Measurements from ENCODE around the gene BPIFB2.
"Not testable (repeated sequence)": the region's sequence is repeated elsewhere in the genome, so short reads cannot be mapped to it uniquely, and the experiment has no call there.

The BPIFB2 gene

GRCh38 chr20:33007376-33008335, at the start of gene BPIFB2:
Gene BPIFB2 (plus strand): TSS chr20:33007704. CDS start chr20:33008575, 871 bp downstream.
- DNase-seq (ENCODE audit: low read depth in 2 of 2) = no peak

- DNase-seq (ENCODE audit: low read depth in 2 of 2) = no peak
Measured at GRCh38 chr20:32958574-32958973, 48.9 kb upstream of the BPIFB2 start.

- no peak for DNase-seq (ENCODE audit: low read depth in 2 of 2)
Measured at GRCh38 chr20:32959351-32960221, 47.9 kb upstream of the BPIFB2 start.

GRCh38 chr20:32960222-32960518, 47.3 kb upstream of the BPIFB2 start:
- DNase-seq (ENCODE audit: low read depth in 2 of 2) = no peak

GRCh38 chr20:32960849-32961731, 46.4 kb upstream of the BPIFB2 start:
- DNase-seq (ENCODE audit: low read depth in 2 of 2) = no peak

- no peak for DNase-seq (ENCODE audit: low read depth in 2 of 2)
Measured at GRCh38 chr20:32962053-32962452, 45.5 kb upstream of the BPIFB2 start.

GRCh38 chr20:32962646-32963045, 44.9 kb upstream of the BPIFB2 start:
- not testable (repeated sequence) for DNase-seq (ENCODE audit: low read depth in 2 of 2)

GRCh38 chr20:32963176-32963575, 44.3 kb upstream of the BPIFB2 start:
- DNase-seq (ENCODE audit: low read depth in 2 of 2) = no peak

GRCh38 chr20:32964575-32964974, 42.9 kb upstream of the BPIFB2 start:
- DNase-seq (ENCODE audit: low read depth in 2 of 2) = no peak

- no peak for DNase-seq (ENCODE audit: low read depth in 2 of 2)
Measured at GRCh38 chr20:32965115-32965514, 42.4 kb upstream of the BPIFB2 start.

- DNase-seq (ENCODE audit: low read depth in 2 of 2) = no peak
Measured at GRCh38 chr20:32965581-32966373, 41.7 kb upstream of the BPIFB2 start.

GRCh38 chr20:32966382-32966781, 41.1 kb upstream of the BPIFB2 start:
- DNase-seq (ENCODE audit: low read depth in 2 of 2) = no peak

- DNase-seq (ENCODE audit: low read depth in 2 of 2) = peak in 1 of 2 donors; percentile 28
Measured at GRCh38 chr20:32966881-32967781, 40.4 kb upstream of the BPIFB2 start.

GRCh38 chr20:32967961-32968457, 39.5 kb upstream of the BPIFB2 start:
- DNase-seq (ENCODE audit: low read depth in 2 of 2) = peak in 1 of 2 donors; percentile 51

- peak in 1 of 2 donors; percentile 44 for DNase-seq (ENCODE audit: low read depth in 2 of 2)
Measured at GRCh38 chr20:32968478-32969241, 38.8 kb upstream of the BPIFB2 start.

GRCh38 chr20:32969356-32970114, 38.0 kb upstream of the BPIFB2 start:
- no peak for DNase-seq (ENCODE audit: low read depth in 2 of 2)

- no peak for DNase-seq (ENCODE audit: low read depth in 2 of 2)
Measured at GRCh38 chr20:32970115-32970972, 37.2 kb upstream of the BPIFB2 start.
